HG03565 (cell line): ENCODE data around the gene PHACTR4.
A peak's percentile ranks its signal among the peaks of the same experiment; 100 is the strongest.
"Not testable (repeated sequence)": the region's sequence is repeated elsewhere in the genome, so short reads cannot be mapped to it uniquely, and the experiment has no call there.

Experiments
- ATAC-seq: cut with Tn5 transposase; IDR thresholded peaks from one replicate; pipeline ENCODE4 v1.9.1; 2021; ENCODE audit warnings: mild to moderate bottlenecking, moderate library complexity; ENCODE audit not compliant: unreplicated experiment

The PHACTR4 gene

DNA sequence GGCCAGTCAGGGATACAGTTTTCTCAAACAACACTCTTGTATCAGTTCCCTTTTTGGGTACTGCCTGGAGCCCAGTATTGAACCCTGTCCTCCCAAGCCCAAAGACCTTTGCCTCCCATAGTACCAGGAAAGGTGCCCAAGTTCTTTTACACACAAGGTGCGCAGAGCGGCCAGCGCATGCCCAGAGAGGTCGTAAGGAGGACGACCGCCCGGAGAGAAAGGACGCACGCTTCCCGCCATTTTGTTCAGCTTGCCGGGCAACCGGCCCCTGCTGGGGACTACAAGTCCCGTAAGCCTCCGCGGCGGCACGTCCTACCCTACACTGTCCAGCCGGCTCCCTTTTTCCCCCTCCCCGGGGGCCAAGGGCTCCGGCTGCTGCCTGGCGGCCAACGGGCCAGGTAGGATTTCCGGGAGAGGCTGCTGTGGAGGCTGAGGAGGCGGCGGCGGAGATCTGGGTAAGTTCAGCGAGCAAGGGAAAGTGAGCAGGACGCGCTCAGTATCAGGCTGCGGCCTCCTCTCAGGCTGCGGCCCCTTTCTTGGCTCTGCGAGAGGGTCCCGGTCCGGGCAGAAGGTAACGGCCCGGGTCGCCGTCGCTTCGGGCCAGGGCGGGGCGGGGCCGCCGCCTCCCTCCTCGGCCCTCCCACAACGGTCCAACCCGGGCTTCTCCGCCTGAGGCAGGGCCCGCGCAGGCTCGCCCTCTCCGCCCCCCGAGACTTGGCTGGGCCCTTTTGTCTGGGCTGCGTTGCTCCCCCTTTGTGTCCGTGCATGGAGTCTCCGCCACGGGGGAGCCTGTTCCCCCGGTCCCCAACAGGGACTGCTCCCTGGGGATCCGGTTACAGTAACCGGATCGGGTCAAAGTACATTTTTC lies at the start of gene PHACTR4:
Gene PHACTR4, plus strand, starts transcription at position 370 of the 868 bp plus-strand sequence. CDS start 37,708 bp downstream, outside the sequence.
- ATAC-seq, result peak; percentile 88

DNA sequence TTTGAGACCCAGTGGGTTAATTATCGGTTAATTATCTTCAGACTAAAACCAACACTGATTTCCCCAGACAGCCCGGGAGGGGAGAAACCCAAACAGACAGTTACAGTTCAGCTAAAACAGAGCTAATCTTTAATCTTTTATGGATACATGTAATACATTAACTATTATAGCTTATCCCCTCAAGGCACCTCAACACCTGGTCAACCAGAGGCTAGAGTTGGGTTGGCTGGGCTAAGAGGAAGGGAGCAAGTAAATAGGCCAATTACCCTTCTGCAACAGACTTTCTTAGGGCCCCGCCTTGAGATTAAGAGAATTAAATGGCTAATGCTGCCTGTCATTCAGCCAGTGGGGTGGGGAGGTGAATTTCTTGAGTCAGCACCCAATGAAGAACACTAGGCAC lies 47.3 kb upstream of the PHACTR4 start:
- ATAC-seq, result no peak

DNA sequence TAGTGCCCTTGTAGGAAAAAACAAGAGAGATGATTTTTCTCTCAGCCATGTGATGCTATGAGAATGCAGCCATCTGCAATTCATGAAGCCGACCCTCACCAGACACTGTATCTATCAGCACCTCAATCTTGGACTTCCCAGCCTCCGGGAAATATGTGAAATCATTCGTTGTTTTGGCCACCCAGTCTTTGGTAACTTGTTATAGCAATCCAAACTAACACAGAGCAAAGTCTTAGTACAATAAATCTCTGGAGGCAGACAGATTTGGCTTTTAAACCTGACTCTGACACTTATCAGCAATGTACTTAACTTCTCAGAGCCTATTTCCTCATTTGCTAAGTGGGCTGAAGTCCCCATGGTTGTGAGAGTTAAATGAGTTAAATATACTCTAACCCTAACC lies 45.8 kb upstream of the PHACTR4 start:
- no peak for ATAC-seq

DNA sequence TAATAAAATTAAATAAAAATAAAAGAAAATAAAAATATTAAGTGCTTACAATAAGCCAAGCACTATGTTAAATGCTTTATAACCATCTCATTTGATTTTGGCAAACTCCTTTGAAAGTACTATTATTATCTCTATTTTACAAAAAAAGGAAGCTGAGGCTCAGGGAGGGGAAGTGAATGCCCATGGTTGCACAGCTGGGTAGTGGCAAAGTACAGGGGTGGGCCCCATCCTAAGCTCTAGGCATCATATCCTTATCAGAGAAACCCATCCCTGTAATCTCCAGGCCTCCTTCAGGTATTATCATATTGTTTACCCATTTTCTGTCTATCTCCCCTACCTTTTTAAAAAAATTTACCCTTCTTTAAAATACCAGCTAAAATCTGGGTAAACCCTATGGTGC lies 43.0 kb upstream of the PHACTR4 start:
- no peak for ATAC-seq

DNA sequence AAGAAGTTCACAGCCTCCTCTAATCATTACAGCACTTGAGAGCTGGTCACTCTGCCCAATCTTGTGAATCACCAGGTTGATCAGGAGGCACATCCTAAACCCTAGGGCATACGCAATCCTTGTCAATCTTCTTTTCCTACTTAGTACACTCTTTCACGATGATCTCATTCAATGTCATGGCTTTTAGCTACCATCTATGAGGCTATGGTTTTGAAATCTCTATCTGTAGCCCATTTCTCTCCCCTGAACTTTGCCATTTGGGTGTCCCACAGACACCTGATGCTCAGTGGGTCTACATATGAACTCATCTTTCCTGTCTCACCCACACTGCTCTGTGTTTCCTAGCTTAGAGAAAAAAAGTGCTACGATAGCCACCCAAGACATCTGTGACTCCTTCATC lies 42.6 kb upstream of the PHACTR4 start:
- no peak for ATAC-seq

DNA sequence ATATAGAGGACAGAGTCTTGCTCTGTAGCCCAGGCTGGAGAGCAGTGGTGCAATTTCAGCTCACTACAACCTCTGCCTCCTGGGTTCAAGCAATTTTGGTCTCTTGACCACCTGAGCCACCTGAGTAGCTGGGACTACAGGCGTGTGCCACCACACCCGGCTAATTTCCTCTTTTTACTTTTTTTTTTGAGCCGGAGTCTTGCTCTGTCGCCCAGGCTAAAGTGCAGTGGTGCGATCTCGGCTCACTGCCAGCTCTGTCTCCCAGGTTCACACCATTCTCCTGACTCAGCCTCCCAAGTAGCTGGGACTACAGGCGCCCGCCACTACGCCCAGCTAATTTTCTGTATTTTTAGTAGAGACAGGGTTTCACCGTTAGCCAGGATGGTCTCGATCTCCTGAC lies 42.1 kb upstream of the PHACTR4 start:
- ATAC-seq, result not testable (repeated sequence)

DNA sequence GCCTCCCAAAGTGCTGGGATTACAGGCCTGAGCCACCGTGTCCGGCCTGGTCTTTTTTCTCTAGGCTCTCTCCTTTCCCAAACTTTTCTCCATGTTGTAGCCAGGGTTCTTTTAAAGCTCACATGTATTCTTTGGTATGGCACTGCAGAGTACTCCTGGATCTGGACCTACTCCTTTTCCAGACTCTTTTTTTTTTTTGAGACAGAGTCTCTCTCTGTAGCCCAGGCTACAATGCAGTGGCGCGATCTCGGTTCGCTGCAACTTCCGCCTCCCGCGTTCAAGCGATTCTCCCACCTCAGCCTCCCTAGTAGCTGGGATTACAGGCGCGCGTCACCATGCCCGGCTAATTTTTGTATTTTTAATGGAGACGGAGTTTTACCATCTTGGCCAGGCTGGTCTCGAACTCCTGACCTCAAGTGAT lies 41.3 kb upstream of the PHACTR4 start:
- no peak for ATAC-seq

DNA sequence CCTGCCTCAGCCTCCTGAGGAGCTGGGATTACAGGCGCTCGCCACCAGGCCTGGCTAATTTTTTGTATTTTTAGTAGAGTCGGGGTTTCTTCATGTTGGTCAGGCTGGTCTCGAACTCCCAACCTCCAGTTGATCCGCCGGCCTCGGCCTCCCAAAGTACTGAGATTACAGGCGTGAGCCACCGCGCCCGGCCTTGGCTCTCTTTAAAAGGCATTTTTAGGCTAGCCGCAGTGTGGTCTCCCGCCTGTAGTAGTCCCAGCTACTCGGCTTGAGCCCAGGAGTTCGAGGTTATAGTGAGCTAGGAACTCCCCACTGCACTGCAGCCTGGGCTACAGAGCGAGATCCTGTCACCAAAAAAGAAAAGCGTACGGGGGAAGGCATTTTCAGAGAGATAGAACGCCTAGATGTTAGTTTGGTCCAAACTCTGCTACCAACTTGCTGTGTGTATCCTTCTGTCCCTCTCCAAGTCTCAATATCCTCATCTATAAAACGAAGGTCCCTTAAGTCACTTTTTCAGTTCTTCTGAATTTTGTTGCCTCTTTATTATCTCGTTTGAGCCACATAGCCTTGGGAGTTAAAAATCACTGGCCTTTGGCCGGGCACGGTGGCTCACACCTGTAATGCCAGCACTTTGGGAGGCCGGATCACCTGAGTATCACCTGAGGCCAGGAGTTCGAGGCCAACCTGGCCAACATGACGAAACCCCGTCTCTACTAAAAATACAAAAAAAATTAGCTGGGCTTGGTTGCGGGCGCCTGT lies 40.0 kb upstream of the PHACTR4 start:
- no peak for ATAC-seq

DNA sequence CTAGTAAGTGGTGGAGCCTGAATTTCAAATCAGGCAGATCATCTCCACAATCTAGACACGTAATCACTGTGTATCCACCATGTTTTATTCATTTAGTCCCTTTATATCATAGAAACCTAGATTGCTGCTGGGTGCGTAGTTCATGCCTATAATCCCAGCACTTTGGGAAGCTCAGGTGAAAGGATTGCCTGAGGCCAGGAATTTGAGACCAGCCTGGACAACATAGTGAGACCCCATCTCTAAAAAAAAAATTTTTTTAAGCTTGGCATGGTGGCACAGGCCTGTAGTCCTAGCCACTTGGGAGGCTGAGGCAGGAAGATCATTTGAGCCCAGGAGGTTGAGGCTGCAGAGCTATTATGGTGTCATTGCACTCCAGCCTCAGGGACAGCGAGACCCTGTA lies 30.6 kb upstream of the PHACTR4 start:
- no peak for ATAC-seq

DNA sequence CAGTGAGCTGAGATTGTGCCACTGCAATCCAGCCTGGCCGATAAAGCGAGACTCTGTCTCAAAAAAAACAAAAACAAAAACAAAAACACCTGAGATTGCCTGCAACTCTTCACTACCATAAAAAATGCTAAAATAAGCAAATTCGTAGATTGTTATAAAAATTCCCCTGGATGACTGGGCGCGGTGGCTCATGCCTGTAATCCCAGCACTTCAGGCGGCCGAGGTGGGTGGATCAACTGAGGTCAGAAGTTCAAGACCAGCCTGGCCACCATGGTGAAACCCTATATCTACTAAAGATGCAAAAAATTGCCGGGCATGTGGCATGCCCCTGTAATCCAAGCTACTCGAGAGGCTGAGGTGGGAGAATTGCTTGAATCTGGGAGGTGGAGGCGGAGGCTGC lies 30.0 kb upstream of the PHACTR4 start:
- ATAC-seq, result no peak

DNA sequence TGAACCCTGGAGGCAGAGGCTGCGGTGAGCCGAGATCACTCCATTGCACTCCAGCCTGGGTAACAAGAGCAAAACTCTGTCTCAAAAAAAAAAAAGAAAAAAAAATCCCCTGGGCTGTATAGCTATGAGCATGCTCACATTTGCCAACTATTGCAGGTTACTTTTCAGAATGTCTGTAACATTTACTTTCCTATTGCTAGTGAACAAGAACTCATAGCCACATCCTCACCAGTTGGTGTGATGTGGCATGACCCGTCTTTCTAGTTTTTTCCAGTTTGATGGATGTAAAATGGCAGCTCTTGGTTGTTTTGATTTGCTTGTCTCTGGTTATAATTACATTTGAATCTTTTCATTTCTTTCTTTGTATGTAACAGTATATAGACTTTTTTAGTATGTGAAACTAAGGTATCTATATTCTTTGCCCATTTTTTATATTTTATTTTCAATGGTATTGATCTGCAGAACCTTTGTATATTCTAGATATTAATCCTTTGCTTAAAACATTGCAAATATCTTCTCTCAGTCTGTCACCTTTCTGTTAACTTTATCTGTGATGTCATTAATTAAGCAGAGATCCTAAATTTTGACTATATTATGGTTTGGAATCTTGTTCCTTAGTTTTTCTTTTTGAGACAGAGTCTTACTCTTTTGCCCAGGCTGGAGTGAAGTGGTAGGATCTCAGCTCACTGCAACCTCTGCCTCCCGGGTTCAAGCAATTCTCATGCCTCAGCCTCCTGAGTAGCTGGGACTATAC lies 29.1 kb upstream of the PHACTR4 start:
- no peak for ATAC-seq

DNA sequence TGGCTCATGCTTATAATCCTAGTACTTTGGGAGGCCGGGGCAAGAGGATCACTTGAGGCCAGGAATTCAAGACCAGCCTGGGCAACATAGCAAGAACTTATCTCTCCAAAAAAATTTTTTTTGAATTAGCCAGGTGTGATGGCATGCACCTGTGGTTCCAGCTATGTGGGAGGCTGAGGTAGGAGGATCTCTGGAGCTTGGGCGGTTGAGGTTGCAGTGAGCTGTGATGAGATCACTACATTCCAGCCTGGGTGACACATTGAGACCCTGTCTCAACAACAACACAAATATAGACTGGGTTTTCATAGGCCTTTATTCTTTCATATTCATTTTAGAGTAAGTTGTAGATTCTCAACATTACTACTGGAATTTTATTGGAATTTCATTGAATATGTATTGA lies 27.9 kb upstream of the PHACTR4 start:
- ATAC-seq, result no peak

DNA sequence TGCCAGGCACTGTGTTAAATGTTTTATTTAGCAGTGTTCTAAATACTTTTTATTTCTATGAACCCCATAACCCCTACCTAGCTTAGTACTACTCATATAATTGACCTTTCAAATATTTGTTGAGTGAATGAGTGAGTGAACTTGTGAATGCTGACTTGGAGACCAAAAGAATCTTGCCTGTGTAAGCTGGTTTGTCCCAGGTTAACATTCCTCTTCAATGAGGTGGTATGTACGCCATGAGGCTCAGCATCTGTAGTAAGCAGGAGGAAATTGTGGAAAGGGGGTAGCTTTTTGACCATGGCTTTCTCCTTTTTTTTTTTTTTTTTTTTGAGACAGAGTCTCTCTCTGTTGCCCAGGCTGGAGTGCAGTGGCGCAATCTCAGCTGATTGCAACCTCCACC lies 26.1 kb upstream of the PHACTR4 start:
- no peak for ATAC-seq

DNA sequence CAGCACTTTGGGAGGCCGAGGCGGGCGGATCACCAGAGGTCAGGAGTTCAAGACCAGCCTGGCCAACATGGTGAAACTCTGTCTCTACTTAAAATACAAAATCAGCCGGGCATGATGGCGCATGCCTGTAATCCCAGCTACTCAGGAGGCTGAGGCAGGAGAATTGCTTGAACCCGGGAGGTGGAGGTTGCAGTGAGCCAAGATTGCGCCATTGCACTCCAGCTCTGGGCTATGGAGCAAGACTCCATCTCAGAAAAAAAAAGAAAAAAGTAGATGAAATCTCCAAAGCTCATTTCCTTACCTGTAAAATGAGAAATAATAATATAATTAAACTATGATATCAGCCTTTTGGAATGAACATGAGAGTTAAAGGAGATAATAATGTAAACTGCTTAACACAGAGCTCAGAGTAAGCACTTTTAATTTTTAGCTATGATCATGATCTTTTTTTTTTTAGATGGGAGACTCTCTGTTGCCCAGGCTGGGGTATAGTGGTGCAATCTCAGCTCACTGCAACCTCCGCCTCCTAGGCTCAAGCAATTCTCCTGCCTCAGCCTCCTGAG lies 16.2 kb upstream of the PHACTR4 start:
- not testable (repeated sequence) for ATAC-seq

DNA sequence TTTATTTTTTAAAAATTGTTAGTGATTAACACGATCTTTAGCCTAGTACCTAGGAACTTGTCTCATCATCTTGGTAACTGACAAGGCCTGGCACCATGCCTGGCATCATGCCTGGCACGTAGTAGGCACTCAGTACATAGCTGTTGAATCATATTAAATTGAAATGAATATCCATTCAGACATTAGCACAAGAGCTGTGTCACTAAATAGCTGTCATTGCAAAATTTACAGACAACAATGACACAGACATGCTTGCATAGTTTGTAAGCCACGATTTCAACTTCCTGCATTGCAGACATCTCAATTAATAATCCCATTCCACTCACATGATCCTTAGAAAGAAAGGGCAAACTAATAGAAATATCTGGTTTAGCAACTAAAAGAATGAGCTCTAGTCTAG lies 15.4 kb upstream of the PHACTR4 start:
- no peak for ATAC-seq

DNA sequence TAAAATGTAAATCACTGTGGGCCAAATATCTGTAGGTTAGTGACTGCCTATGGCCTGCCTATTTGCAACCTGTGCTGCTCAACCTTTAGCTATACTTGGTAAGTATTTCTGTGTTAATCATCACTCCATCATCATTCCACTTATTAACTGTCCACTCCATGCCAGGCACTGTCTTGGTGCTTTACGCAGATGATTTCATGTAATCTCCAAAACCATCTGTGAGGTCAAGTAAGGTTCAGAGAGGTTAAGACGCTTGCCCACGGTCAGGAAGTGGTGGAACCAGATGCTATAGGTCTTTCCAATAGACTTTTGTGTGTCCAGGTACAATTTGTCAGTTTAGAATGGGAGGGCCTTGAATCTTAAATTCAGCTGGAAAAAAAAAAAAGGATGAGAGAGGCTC lies 10.8 kb upstream of the PHACTR4 start:
- ATAC-seq, result no peak

DNA sequence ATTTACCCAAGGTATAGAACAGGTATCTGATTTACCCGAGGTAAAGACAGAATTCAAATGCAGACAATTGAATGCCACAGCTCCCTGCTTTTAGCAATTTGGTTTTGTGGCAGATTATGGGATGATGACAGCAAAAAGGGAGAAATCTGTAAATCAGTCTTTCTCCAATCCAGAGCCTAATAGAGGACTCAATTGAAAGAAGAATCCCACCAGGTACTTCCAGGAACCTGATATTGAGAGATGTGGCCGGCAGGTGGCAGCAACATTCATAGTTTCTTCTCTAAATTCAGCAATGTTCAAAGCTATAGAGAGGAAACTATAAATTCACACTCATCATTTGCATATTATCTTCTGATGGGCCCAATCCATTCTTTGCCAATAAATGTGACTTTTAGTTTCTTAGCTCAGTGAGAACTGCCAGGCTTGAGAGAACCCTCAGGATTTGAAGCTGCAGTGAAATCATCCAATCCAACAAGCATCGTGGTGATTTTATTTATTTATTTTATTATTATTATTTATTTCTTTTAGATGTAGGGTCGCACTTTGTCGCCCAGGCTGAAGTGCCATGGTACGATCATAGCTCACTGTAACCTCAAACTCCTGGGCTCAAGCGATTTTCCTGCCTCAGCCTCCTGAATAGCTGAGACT lies 9.8 kb upstream of the PHACTR4 start:
- no peak for ATAC-seq

DNA sequence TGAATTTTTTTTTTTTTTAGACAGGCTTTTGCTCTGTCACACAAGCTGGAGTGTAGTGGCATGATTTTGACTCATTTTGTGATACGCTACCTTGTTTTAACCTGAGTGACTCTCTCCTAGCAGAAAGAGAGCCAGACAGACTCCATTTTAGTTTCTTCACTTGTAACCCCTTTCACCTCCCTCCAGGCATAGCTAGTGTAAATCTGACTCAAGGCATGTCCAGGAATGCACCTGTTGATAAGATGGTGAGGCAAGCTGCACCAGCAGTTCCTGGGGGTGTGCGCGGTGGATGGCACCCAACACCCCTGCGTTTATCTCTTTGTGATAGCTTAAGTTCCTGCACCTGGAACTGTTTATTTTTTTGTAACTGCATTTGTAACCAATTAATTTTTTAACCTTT lies 4.7 kb upstream of the PHACTR4 start:
- no peak for ATAC-seq

DNA sequence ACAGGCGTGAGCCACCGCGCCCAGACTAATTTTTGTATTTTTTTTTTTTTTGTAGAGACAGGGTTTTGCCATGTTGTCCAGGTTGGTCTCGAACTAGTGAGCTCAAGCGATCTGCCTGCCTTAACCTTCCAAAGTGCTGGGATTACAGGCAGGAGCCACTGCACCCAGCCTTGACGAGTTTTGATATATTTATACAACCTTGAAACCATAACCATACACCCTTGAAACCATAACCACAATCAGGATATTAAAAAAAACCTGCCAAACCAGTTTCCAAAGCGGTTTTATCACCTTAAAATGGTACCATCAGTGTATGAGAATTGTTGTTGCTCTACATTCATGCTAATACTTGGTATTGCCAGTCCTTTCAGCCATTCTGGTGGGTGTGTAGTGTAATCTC lies 3.7 kb upstream of the PHACTR4 start:
- ATAC-seq, result no peak

DNA sequence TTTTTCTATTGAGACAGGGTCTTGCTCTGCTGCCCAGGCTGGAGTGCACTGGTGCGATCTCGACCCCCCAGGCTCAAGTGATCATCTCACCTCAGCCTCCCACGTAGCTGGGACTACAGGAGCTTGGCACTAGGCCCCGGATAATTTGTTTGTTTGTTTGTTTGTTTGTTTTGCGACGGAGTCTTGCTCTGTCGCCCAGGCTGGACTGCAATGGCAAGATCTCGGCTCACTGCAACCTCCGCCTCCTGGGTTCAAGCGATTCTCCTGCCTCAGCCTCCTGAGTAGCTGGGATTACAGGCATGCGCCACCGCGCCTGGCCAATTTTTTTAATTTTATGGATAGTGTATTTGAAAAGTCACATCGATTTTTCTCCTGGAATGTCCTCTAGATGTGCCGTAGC lies 932 bp upstream of the PHACTR4 start:
- not testable (repeated sequence) for ATAC-seq
